Neural crest cell (in vitro differentiated cells): ENCODE measurements around the gene RPTOR. TPM values are rescaled to one million over a fixed set of nuclear protein-coding genes. Genes with fewer than 3 reads are reported as not detected.

ENCODE experiments used
- DNase-seq: peaks from one replicate; pipeline ENCODE4 v3.0.0; 2021; ENCODE audit warnings: low read depth, mixed read lengths, low spot score
- H3K27ac Mint-ChIP-seq: one replicate; pipeline ENCODE4 v1.8.0; 2021; ENCODE audit warnings: mild to moderate bottlenecking, mixed read lengths; ENCODE audit not compliant: unreplicated experiment
- H3K27me3 Mint-ChIP-seq: 2 replicates; pipeline ENCODE4 v1.8.0; 2021; ENCODE audit warnings: low read depth, mild to moderate bottlenecking, mixed read lengths
- H3K36me3 Mint-ChIP-seq: 2 replicates; pipeline ENCODE4 v1.8.0; 2021; ENCODE audit warnings: low read depth, mild to moderate bottlenecking, mixed read lengths
- H3K4me1 Mint-ChIP-seq: 2 replicates; pipeline ENCODE4 v1.8.0; 2021; ENCODE audit warnings: mixed read lengths
- H3K4me3 Mint-ChIP-seq: one replicate; pipeline ENCODE4 v1.8.0; 2021; ENCODE audit warnings: mild to moderate bottlenecking, mixed read lengths
- H3K9me3 Mint-ChIP-seq: 2 replicates; pipeline ENCODE4 v1.8.0; 2021; ENCODE audit warnings: mixed read lengths
- CTCF ChIP-seq: fragments of 200-600 bp; sonication (generic); conservative IDR thresholded peaks from 2 replicates; pipeline ENCODE4 v1.5.0; 2021; ENCODE audit warnings: antibody characterized with exemption, mild to moderate bottlenecking
- total RNA-seq: library from RNA; stranded (reverse); gene quantifications from 2 replicates; pipeline ENCODE4 v1.2.1, GENCODE V29; 2021

The RPTOR gene
- total RNA-seq, 1 donor from 2014 or later = 41.1 TPM

- no peak for DNase-seq
- Mint-ChIP-seq H3K4me3 (no peak overlapping the region), H3K27ac (no peak overlapping the region), H3K4me1 (peaks cover 13% of the 10 kb centered on the region), H3K9me3 (no peaks in the 10 kb centered on the region), H3K27me3 (no peaks in the 10 kb centered on the region), H3K36me3 (no peaks in the 10 kb centered on the region)
- no peak for TF ChIP-seq CTCF
These were observed 280.2 kb downstream of the RPTOR start for GRCh38 chr17:80824549-80825470.

GRCh38 chr17:80825471-80826345 is 281.1 kb downstream of the RPTOR start:
- Mint-ChIP-seq H3K27ac (no peak overlapping the region), H3K9me3 (no peaks in the 10 kb centered on the region), H3K36me3 (peaks cover 2% of the 10 kb centered on the region), H3K4me3 (no peak overlapping the region), H3K4me1 (peaks cover 4% of the 10 kb centered on the region), H3K27me3 (no peaks in the 10 kb centered on the region)
- no peak for TF ChIP-seq CTCF
- no peak for DNase-seq

- Mint-ChIP-seq H3K36me3 (peaks cover 6% of the 10 kb centered on the region), H3K9me3 (no peaks in the 10 kb centered on the region), H3K27ac (no peak overlapping the region), H3K4me3 (no peak overlapping the region), H3K27me3 (no peaks in the 10 kb centered on the region), H3K4me1 (no peaks in the 10 kb centered on the region)
- no peak for TF ChIP-seq CTCF
- DNase-seq = no peak
These were observed 281.8 kb downstream of the RPTOR start for GRCh38 chr17:80826346-80826954.

- no peak for TF ChIP-seq CTCF
- H3K36me3 Mint-ChIP-seq = peaks cover 8% of the 10 kb centered on the region
- no peak overlapping the region for H3K27ac Mint-ChIP-seq
- no peaks in the 10 kb centered on the region for H3K9me3 Mint-ChIP-seq
- H3K27me3 Mint-ChIP-seq = no peaks in the 10 kb centered on the region
- H3K4me3 Mint-ChIP-seq = no peak overlapping the region
- peaks cover 5% of the 10 kb centered on the region for H3K4me1 Mint-ChIP-seq
- DNase-seq = no peak
These were observed 282.5 kb downstream of the RPTOR start for GRCh38 chr17:80826955-80827645.
